ENCODE results near the gene MYH6.

DNA sequence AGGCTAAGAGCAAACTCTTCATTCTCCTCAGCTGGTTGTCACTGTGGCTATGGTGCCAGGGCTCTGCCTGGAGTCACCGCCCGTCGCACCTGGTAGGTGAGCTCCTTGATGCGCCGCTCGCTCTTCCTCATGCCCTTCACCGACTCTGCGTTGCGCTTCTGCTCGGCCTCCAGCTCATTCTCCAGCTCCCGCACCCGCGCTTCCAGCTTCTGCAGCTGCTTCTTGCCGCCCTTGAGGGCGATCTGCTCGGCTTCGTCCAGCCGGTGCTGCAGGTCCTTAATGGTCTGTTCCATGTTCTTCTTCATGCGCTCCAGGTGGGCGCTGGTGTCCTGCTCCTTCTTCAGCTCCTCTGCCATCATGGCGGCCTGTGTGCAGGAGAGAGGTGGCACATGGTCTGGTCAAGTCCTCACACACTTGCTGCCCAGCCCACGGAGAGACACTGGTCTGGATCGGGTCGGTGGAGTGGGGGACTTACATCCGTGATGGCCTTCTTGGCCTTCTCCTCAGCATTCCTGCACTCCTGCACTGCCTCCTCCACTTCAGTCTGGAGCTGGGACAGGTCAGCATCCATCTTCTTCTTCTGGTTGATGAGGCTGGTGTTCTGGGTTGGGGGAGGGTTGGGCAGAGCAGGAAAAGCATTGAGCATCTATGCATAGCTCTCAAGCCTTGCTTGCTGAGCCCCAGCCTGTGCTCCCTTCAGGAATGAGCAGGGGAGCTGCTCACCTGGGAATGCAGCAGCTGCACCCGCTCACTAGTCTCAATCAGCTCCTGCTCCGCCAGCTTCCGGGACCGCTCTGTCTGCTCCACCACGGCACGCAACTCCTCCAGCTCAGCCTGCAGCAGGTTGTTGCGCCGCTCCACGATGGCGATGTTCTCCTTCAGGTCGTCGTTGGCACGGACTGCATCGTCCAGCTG lies 7.1 kb upstream of the MYH6 start:
- TF ChIP-seq, protein P1, sequence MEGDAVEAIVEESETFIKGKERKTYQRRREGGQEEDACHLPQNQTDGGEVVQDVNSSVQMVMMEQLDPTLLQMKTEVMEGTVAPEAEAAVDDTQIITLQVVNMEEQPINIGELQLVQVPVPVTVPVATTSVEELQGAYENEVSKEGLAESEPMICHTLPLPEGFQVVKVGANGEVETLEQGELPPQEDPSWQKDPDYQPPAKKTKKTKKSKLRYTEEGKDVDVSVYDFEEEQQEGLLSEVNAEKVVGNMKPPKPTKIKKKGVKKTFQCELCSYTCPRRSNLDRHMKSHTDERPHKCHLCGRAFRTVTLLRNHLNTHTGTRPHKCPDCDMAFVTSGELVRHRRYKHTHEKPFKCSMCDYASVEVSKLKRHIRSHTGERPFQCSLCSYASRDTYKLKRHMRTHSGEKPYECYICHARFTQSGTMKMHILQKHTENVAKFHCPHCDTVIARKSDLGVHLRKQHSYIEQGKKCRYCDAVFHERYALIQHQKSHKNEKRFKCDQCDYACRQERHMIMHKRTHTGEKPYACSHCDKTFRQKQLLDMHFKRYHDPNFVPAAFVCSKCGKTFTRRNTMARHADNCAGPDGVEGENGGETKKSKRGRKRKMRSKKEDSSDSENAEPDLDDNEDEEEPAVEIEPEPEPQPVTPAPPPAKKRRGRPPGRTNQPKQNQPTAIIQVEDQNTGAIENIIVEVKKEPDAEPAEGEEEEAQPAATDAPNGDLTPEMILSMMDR (IDR thresholded peaks at IDR 0.05): no peak
- no peak for TF ChIP-seq POLR2A (IDR thresholded peaks at IDR 0.05)
- TF ChIP-seq POLR2AphosphoS5 (IDR thresholded peaks at IDR 0.05; ENCODE audit: insufficient read depth in 1 of 2, low read depth in 1 of 2): no peak
